Stimulated activated CD8-positive, alpha-beta memory T cell treated with anti-CD3 and anti-CD28 coated beads, Interleukin-4, amount 100 ng/mL, for 4 hours (primary cell): ENCODE data around the gene BOD1L2.

ENCODE experiments used
- DNase-seq, 2 donors: peaks; one replicate each; pipeline ENCODE4 v3.0.0-alpha.2; 2020; ENCODE audit warnings: low read depth in 2 of 2, low spot score in 1 of 2

Gene BOD1L2

DNA sequence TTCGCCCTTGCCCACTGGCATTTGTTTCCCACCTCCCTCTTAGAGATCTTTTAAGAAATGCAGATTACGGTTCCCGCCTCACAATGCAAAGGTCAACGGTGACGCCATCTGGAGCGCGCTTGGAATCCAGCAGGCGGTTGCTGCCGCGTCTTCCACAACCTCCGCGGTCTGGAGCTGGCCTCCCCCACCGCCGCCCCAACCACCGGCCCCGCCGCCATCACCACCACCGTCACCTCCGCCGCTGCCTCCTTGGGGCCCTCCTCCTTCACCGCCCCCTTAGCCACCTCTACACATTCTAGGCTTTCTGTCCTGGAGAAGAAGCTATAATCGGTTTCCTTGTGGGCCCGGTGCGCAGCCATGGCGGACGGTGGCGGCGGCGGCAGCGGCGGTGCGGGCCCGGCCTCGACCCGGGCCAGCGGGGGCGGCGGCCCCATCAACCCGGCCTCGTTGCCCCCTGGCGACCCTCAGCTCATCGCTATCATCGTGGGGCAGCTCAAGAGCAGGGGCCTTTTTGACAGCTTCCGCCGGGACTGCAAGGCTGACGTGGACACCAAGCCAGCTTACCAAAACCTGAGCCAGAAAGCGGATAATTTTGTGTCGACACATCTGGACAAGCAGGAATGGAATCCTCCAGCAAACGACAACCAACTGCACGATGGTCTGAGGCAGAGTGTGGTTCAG lies at the start of gene BOD1L2:
BOD1L2 (plus strand) TSS at position 132 of the 681 bp plus-strand sequence; CDS start at position 358, 226 bp downstream.
- DNase-seq = no peak

DNA sequence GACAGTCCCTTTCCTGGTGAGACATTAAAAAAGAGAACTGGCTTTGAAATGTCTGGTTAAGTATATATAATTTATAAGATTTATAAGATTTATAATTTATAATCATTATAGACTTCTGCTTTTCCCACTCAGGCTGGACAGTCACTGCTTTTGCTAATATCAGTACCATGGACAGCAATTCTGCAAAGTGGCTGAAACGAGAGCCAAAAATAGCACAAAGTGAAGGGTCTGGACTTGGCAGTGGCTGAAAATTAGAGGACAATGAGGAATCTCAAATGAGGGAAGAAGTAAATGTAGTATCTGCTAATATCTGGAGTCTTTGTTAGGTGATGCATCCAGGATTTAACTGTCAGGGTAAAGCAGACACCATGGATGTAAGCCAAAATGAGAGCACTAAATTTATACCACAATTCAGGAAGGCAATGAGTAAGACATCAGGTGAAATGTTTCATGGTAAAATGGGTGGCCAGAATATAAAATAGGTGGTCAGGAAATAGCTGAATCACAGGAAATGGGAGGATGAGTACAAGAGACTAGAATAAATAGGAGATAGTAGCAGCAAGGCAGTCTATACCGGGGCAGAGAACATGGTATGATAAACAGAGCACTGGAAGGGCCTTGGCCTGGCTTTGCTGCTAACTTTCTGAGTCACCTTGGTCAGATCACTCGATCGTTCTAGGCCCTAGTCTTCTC lies 39.6 kb upstream of the BOD1L2 start:
- no peak for DNase-seq

DNA sequence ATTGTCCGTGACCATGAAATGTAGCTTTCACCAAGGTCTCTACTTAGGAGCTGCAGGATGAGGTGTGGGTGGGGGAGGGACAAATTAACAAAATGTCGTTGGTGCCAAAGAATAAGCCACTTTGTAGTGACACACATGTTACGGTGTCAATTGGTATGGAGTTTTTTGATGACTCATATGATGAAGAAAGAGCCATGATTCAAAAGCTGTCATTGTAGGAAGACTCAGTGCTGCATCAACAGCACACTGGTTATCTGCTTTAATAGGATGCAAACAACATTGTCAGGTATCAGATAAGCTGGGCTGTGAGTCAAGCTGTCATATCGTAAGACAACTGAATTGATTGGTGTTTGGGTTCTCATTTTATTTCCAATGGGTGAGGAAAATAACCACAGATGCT lies 36.6 kb upstream of the BOD1L2 start:
- no peak for DNase-seq

DNA sequence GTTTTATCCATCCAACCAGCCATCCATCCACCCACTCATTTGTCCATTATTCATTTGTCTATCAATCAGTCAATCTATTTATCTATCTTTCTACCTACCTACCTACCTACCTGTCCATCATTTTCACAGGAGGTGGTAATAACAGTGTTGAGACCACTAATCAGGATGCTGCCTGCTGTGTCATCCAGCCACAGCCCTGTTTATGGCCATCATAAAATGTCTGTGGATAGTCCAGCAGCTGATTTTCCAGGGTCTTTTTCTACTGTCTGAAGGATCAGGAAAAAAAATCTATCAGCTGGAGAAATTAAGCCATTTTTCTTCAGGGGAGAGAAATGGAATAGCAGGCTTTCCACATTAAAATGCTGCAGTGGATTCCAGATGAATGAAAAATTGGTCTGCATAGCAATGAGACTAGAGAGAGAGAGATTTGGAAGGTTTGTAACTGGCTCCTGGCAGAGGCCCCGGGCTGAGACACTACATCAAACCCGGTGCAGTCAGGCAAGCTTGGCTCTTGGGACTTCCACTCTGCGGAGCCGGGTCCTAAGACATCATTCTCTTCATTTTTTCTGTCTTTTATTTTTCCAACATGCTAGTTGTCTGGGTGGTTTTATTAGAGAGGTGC lies 33.0 kb upstream of the BOD1L2 start:
- no peak for DNase-seq

DNA sequence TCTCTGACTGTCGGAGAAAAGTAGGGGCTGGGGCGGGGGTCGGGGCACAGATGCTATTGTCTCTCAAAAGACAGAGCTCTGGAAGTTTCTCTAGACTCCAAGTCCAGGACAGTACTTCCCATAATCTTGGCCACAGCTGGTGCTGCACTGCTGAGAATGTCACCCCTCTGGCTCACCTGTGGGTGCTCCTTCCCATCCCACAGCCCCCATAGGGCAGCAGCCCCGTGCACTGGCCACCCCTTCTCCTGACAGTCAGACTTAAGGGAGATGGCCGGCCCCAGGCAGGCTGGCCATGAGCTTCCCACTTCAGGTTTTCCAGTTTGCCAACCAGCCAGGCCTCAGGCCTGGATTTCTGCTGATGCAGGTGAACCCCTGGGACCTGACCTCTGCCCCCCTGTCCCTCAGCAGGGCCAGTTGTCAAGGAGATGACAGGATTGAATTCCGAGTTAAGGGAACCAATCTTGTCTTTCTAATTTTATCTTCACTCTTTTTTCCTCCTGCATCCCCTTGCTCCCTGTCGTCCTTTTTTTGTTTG lies 30.2 kb upstream of the BOD1L2 start:
- no peak for DNase-seq

DNA sequence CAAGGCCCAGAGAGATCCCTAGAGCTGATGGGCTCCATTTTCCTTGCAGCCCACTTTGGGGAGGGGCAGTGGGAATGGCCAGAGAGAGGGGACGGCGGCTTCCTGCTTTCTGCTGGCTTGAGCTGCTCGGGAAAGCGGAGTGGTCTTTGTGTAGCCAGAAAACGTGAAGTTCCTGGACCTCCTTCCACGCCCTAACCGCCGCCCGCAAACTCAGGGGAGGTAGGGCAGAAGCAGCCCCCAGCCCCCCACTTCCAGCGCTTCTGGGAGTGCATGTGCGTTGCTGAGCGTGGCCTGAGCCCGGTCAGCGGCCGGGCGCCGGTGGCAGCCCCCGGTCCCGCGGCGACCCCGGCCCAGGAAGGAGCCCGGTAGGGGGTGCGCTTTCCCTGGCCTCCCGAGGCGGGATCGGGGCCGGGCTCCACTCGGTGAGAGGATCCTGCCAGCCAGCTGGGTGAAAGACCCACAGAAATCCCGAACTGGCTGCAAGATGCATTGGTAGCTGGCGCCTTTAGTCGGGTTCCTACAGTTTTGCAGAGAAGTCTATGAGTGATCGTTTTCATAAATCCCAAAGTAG lies 25.3 kb upstream of the BOD1L2 start:
- no peak for DNase-seq

DNA sequence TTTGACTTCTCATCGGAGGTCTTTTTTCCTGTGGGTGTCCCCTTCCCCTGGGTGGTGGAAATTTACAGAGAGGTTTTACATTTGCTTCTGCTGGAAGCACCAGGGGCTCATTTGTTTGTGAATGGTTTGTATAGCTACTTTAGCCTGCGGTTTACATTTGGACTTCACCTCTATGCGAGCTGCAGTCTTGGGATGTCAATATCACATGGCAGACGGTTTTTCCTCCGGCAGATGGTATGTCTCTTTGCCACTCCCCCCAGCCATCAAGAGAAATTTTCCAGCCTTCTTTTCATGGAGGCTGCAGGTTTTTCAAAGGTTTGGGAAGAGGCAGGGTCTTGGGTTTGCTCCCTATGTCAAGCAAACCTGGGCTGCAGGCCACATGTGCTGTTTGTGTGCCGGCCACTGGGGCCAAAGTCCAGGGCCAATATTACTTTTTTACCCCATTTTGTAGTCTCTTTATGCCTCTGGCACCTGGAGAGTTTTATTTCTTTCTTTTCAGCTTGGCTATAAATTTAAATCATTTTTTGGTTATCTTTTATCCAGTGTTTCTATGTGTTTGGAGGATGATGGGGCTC lies 23.9 kb upstream of the BOD1L2 start:
- no peak for DNase-seq

DNA sequence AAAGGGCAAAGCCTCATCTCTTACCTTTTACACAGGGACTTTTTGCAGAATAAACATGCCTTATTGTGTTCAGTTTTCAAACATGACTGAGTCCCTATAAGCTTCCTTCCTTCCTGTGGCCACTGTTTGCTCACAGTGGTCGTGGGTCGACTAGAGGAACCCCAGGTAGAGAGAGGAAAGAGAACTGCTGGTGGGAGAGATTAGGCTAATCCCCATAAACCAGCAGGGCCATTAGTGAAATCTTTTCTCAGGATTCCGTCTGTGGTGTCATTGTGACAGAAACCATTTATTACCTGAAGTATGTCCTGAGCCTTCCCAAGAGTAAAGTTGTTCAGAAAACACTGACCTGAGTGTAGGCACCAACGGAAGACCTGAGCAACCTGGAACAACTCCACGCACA lies 21.3 kb upstream of the BOD1L2 start:
- DNase-seq = no peak

DNA sequence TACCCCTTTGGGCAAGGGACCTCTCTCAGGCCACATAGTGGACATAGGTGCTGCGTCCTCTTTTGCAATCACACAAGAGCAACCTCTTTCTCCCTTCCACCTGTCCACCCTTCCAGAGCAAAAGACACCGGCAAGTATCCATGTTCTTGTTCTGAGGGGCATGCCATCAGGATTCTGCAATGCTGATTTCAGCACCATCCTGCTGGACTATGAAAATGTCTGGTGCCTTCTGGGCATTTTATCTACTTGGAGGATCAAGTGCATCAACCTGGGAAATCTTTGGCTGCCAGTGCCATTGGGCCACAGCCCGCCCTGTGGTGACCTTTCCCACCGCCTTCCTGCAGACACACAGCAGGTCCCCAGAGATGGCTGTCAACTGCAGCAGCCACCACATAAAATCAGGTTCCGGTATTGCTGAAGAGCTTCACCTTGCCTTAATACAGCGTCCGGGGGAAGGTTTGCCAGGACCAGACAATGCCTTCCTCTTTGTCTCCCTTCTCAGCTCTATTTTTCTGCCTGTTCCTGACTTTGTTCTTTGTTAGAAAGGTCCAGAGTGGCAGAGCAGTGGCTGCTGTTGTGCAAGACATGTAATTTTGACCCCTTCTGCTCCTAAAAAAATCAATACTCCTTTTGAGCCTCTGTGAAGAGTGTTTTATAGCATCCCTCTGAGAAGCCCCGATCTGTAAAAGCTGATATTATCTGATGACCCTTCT lies 18.5 kb upstream of the BOD1L2 start:
- no peak for DNase-seq

DNA sequence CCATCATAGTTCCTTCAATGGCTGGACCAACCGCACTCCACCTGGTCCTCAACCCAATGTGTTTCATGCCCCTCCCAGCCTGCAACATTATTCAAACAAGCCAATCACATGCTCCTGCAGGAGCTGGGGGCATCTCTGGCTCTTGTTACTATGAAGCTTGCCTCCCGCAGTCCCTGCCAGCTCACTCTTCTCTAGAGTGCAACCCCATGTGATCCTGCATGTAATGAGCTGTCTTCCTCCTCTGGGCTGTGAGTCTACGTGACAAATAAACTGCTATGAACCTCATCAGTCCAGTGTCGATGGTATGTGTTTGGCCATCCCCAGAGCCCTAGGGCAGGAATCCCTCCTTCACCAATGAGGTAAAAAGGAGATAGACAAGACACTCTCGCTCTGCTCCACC lies 15.8 kb upstream of the BOD1L2 start:
- no peak for DNase-seq

DNA sequence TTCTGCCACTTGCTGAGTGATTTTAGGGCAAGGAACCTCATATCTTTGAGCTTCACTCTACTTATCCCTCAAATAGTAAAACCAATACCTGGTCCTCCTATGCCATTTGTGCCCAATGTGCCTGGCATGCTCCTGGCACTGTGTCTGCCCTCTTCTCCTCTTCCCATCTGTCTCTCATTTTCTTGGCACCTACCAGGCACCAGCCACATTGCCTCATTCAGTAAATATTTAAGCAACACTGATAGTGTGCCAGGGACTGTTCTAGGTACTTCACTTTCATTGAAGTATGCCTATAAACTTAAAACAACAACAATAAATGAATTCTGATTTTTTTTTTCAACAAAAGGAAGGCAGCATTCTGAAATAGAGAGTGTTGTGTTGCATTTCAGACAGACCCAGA lies 15.1 kb upstream of the BOD1L2 start:
- DNase-seq = no peak

DNA sequence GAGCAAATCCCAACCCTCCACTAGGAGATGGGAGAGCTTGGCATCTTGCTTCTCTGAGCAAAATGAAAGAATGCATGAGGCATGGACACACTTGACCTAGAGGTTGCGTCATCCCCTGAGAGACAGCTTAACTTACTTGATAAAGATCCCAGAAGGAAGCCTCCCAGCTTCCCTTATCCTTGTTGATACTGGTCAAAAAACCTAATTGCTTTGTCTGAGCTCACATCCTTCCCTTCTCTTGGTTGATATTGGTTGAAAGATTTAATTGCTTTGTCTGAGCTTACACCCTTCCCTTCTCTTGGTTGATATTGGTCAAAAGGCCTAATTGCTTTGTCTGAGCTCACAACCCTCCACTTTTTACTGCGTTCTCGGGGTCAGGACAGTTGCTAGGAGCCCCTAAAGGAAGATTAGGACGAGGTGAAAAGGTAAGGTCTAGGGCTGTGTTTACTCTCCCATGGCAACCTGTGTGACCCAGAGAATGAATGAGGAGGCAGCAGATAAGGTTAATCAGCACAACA lies 12.2 kb upstream of the BOD1L2 start:
- no peak for DNase-seq

DNA sequence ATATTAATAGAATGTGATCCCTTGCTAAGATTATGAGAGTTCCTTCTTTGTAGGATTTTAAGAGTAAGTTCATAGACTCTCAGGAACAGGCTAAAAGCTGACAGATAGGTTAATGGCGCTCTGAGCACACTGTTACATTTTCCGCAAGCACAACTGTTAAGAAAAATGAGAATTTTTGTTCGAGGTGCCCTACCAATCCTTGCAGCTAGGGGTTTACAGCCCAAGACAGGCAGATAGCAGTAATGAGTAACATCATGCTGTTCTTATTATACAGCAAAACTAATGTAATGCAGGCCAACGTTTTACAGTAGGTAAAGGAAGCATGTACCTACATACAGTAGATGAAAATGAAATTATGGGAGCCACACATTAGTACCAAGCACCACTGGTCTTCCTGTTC lies 11.2 kb upstream of the BOD1L2 start:
- no peak for DNase-seq

DNA sequence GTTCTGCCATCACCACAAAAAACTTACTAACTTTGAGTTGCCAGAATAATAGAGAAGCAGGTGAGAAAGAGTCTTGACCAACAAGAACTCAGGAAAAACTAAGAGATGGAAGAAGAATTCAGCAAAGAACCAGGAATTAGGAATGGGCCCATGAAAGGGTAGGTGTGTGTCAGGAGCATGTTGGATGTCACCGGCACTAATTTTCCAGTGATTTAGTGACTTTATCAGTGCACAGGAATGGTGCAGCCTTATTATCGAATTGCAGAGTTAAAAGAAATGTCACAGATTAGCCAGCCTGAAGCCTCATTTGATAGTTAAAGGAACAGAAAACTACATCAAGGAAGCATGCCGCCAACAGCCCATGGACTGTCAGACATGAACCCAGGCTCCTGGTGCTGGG lies 9.0 kb upstream of the BOD1L2 start:
- DNase-seq = no peak

DNA sequence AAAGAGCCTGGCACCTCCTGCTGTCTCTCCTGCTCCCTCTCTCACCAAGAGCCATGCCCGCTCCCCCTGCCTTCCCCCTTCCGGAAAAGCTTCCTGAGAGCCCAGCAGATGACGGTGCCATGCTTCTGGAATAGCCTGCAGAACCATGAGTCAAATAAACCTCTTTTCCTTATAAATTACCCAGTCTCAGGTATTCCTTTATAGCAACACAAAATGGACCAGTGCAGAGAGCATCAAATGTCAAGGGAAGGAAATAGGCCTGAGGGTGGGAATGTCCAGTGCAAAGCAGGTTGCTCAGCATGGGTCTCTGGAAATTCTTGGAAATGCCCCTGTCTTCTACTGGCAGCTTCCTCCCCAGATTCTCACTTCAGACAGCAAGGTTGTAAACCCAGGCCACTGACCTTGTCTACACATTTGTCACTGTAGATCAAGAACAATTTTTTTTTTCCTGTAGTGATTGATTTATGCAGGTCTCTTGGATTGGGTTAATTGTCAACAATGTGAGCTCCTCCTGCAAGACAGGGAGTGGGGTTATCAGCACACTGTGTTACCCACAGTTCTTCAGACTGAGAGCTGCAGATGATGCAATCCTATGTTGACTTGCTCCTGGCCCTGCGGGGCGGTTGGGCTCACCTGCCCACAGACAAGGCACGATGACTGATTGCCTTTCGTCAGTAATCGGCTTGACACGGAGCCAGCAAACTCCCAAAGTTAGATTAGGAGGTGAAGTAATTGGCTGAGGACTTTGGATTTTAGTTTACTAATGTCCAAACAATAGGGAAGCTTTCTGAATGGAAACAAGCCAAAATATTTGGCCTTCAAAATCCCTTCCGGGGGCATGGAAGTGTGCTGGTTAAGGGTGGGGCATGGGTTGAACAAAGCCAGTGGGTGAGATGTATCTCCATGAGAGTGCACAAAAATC lies 5.4 kb upstream of the BOD1L2 start:
- no peak for DNase-seq

DNA sequence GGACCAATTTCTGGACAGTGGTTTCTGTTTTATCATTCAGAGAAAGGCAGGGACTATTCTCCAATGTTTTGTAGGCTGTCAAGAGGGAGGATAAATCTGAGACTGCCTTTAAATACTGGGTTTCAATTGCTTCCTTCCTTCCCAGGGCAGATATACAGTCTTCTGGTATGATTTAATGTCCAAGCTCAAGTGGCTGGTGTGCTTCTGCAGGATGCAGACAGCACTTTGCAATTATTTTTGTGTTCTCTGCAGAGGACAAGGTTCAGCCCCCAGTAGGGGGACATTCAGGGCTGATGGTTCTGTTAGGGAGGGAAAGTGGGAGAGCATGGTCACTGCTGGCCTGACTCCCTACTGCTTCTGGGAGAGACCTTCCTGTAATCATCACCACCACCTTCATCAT lies 4.6 kb upstream of the BOD1L2 start:
- no peak for DNase-seq

DNA sequence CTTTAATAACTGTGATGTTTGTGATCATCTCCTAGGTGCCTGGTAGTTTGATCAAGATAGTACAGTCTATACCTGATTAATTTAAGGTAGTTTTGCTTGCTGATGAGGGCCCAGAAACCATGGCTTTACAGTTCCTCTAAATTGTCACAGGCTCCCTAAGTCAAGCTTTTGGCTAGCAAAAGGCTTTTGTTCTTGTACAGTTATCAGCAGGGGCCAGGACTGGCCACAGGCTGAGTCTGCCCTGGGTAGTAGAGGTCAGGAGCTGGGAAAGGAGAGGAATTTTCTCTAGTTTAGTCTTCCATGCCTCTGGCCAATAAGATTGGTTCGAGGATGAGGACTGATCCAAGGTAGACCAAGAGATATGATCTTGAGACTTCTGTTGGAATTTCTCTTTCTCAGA lies 3.6 kb upstream of the BOD1L2 start:
- no peak for DNase-seq

DNA sequence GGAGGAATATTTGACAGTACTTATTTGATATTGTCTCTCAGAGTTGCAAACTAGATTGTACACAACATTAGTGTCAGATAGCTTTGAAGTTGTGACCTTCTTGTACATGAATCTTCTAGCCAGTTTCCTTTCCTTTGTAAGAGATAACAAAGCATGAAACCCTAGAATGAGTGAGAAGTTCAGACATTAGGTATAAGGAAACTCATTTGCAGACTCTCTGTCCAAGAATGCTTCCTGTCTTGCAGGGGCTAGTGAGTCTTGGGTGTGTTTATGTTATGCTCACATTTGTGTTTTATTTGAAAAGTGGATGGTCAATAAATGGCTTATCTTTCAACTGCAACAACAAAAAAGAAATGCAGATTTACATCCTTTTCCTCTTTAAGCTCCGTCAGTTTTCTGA lies 1.4 kb downstream of the BOD1L2 start:
- no peak for DNase-seq

DNA sequence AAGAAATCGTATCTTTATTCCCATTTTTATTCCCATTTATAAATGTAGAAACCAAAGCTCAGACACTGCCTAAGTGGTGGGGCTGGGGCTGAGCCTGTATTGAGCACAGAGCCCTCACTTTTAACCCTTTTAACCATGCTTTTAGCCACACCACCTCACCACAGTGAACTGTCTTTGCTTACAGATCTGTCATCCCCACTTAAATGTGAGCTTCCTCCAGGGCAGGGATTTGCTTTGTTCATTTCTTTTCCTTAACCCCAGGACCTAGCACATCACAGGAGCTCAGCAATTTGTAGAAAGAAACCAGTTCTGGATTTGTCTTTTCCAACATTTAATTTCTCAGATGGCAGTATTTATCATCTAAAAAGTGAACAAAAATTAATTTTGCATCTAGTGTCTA lies 2.2 kb downstream of the BOD1L2 start:
- no peak for DNase-seq

DNA sequence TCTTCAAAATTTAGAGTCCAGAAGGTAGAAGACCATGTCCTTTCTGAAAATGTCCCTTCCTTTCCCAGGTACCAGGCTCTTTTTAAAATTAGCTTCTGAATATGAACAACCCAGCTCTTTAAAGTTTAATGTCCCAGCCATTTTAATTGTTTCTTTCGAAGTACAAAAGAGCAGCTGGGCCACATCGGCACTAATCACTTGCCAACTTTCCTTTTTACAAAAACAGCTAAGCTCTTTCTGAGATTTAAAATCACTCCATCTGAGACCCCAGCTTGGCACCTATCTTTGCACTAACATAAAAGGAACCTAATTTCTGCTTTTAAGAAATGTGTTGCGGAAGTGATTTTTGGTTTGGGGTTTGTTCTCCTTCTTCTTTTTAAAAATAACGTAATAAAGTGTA lies 2.6 kb downstream of the BOD1L2 start:
- DNase-seq = no peak
